ENCODE measurements around the gene CMIP. TPM values are rescaled to one million over a fixed set of nuclear protein-coding genes. Genes with fewer than 3 reads are reported as not detected.

Gene CMIP
- total RNA-seq, 1 experiment from 2014 or later = 63.7 TPM

DNA sequence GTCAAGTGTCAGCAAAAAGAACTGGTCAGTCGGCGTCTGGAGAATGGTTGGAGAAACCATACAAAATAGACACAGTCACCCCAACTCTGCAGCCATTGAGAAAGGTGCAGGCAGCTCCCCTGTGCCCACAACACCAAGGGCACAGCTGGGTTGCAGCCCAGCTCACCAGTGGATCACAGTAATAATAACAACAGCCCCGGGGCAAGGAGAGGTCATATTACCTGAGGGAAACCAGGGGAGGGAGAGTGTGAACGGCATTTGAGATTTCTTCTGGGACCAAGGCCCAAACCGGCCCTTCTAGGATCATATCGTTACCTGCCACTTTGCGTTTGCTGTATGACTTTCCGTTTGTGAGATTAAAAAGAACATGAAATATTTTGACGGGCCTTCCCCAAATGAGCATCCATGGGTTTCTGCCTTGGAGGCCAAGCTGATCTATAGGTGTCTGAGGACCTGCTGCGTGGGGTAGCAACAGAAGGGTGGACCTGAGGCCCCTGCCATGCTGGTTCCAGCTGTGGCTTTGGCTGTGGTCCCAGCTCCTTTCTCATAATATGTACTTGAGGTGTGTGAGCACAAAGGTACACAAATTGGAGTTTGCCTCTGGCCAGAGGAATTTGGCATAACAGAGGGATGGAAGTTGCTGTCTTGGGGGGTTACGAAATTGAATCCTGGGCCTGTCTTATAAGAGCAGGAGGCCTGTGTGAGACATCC, 154.6 kb downstream of the CMIP start (continued):
- TF ChIP-seq, protein P1, sequence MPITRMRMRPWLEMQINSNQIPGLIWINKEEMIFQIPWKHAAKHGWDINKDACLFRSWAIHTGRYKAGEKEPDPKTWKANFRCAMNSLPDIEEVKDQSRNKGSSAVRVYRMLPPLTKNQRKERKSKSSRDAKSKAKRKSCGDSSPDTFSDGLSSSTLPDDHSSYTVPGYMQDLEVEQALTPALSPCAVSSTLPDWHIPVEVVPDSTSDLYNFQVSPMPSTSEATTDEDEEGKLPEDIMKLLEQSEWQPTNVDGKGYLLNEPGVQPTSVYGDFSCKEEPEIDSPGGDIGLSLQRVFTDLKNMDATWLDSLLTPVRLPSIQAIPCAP (CRISPR knock-in tag; IDR thresholded peaks at IDR 0.05) = no peak
- TF ChIP-seq HMGA2 (CRISPR knock-in tag; IDR thresholded peaks at IDR 0.05) (no peak), ZNF219 (CRISPR knock-in tag; IDR thresholded peaks at IDR 0.05; ENCODE audit: borderline replicate concordance) (no peak), SP1 (CRISPR knock-in tag; conservative IDR thresholded peaks at IDR 0.05) (no peak)

DNA sequence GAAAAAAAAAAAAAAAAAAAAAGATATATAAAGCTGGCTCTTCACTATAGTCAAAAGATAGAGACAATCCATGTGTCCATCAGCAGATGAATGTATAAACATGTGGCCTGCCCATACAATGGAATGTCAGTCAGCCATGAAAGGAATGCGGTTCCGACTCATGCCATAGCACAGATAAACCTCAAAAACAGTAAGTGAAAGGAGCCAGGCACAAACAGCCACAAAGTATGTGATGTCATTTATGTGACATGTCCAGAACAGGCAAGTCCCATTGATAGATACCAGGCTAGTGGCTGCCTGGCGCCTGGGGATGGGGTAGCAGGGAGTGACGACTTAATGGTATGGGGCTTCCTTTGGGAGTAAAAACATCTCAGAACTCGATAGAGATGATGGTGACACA, 155.7 kb downstream of the CMIP start:
- no peak overlapping the region for H3K4me3 Mint-ChIP-seq
- ChIA-PET CTCF (interaction anchor here (0.7 kb wide), 1 partner anchor 103 kb away, joined by 3 read pairs; no protein-coding TSS in a partner anchor), POLR2A (no interaction called here)
- no peaks in the 10 kb centered on the region for H3K27me3 Mint-ChIP-seq (ENCODE audit: low read depth)
- H3K4me1 Mint-ChIP-seq = peaks cover 23% of the 10 kb centered on the region
- no peaks in the 10 kb centered on the region for H3K36me3 Mint-ChIP-seq
- no peak for DNase-seq (ENCODE audit: low spot score)
- TF ChIP-seq EMX1 (CRISPR knock-in tag; IDR thresholded peaks at IDR 0.05) (no peak), FOXJ3 (CRISPR knock-in tag; IDR thresholded peaks at IDR 0.05; ENCODE audit: borderline replicate concordance) (no peak), ZNF423 (CRISPR knock-in tag; IDR thresholded peaks at IDR 0.05) (no peak)
- TF ChIP-seq, protein P2, sequence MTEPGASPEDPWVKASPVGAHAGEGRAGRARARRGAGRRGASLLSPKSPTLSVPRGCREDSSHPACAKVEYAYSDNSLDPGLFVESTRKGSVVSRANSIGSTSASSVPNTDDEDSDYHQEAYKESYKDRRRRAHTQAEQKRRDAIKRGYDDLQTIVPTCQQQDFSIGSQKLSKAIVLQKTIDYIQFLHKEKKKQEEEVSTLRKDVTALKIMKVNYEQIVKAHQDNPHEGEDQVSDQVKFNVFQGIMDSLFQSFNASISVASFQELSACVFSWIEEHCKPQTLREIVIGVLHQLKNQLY (CRISPR knock-in tag; IDR thresholded peaks at IDR 0.05) = no peak
- TF ChIP-seq, protein P3, sequence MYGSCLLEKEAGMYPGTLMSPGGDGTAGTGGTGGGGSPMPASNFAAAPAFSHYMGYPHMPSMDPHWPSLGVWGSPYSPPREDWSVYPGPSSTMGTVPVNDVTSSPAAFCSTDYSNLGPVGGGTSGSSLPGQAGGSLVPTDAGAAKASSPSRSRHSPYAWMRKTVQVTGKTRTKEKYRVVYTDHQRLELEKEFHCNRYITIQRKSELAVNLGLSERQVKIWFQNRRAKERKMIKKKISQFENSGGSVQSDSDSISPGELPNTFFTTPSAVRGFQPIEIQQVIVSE (CRISPR knock-in tag; IDR thresholded peaks at IDR 0.05; ENCODE audit: borderline replicate concordance) = no peak
- TF ChIP-seq, protein P4, sequence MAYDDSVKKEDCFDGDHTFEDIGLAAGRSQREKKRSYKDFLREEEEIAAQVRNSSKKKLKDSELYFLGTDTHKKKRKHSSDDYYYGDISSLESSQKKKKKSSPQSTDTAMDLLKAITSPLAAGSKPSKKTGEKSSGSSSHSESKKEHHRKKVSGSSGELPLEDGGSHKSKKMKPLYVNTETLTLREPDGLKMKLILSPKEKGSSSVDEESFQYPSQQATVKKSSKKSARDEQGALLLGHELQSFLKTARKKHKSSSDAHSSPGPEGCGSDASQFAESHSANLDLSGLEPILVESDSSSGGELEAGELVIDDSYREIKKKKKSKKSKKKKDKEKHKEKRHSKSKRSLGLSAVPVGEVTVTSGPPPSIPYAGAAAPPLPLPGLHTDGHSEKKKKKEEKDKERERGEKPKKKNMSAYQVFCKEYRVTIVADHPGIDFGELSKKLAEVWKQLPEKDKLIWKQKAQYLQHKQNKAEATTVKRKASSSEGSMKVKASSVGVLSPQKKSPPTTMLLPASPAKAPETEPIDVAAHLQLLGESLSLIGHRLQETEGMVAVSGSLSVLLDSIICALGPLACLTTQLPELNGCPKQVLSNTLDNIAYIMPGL (CRISPR knock-in tag; IDR thresholded peaks at IDR 0.05) = no peak
- TF ChIP-seq, protein P5, sequence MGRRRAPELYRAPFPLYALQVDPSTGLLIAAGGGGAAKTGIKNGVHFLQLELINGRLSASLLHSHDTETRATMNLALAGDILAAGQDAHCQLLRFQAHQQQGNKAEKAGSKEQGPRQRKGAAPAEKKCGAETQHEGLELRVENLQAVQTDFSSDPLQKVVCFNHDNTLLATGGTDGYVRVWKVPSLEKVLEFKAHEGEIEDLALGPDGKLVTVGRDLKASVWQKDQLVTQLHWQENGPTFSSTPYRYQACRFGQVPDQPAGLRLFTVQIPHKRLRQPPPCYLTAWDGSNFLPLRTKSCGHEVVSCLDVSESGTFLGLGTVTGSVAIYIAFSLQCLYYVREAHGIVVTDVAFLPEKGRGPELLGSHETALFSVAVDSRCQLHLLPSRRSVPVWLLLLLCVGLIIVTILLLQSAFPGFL (CRISPR knock-in tag; IDR thresholded peaks at IDR 0.05; ENCODE audit: borderline replicate concordance) = no peak
- ATAC-seq = no peak
- H3K9me3 Mint-ChIP-seq = no peaks in the 10 kb centered on the region
- H3K27ac Mint-ChIP-seq = 0 out of 2 replicates have a peak overlapping the region, but pooled peaks have one; percentile 54

DNA sequence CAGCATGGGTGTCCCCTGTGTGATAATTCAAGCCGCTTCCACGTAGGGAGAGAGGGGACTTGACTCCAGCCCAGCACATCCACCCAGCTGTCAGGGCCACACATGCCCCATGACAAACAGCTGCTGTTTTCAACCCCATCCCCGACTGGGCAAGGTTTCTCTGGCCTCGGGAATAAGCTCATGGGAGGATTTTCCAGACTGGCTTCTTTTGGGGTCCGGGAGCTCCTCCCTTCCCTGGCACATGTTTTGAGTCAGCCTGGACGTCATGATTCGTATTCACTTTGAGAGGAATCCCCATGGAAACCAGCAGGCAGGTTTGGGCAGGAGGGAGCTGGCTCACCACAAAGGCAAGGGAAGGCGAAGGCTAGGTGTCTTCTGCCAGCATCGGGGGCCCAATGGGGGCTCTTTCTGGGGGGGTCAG, 156.4 kb downstream of the CMIP start:
- Mint-ChIP-seq H3K27me3 (ENCODE audit: low read depth) (no peaks in the 10 kb centered on the region), H3K27ac (no peak overlapping the region), H3K36me3 (no peaks in the 10 kb centered on the region), H3K4me1 (peaks cover 27% of the 10 kb centered on the region), H3K9me3 (no peaks in the 10 kb centered on the region), H3K4me3 (no peak overlapping the region)
- TF ChIP-seq, protein P2 (CRISPR knock-in tag; IDR thresholded peaks at IDR 0.05) = no peak
- no peak for TF ChIP-seq SMAD3 (CRISPR knock-in tag; IDR thresholded peaks at IDR 0.05; ENCODE audit: borderline replicate concordance)
- no peak for TF ChIP-seq TEAD4 (CRISPR knock-in tag; IDR thresholded peaks at IDR 0.05)
- no peak for TF ChIP-seq MXD4 (CRISPR knock-in tag; IDR thresholded peaks at IDR 0.05; ENCODE audit: borderline replicate concordance)
- ATAC-seq = no peak
- ChIA-PET CTCF (interaction anchor here (1.2 to 2.4 kb wide), 3 partner anchors 15 to 129 kb away, joined by 3 to 9 read pairs (median 7); no protein-coding TSS in a partner anchor), POLR2A (interaction anchor here (0.6 kb wide), 1 partner anchor 97 kb away, joined by 7 read pairs; no protein-coding TSS in a partner anchor)
- DNase-seq (ENCODE audit: low spot score) = no peak

Data from WTC11 (cell line).